Left ventricle myocardium inferior (tissue), 1 donor: ENCODE data around the gene SLC39A13. TPM values are rescaled to one million over a fixed set of nuclear protein-coding genes. Genes with fewer than 3 reads are reported as not detected.

Experiments used
- DNase-seq: peaks from one replicate; pipeline ENCODE4 v3.0.0-alpha.2; 2020
- H3K27ac ChIP-seq: fragments of 200-600 bp; replicated peaks from 2 replicates; pipeline ENCODE4 v1.8.0; 2021
- H3K27me3 ChIP-seq: fragments of 200-600 bp; 2 replicates; pipeline ENCODE4 v1.8.0; 2021; ENCODE audit warnings: low read depth
- H3K36me3 ChIP-seq: fragments of 200-600 bp; 2 replicates; pipeline ENCODE4 v1.8.0; 2021
- H3K4me1 ChIP-seq: fragments of 200-600 bp; 2 replicates; pipeline ENCODE4 v1.8.0; 2021
- H3K4me3 ChIP-seq: fragments of 200-600 bp; 2 replicates; pipeline ENCODE4 v1.8.0; 2021; ENCODE audit warnings: mild to moderate bottlenecking, moderate library complexity
- H3K9me3 ChIP-seq: fragments of 200-600 bp; replicated peaks from 2 replicates; pipeline ENCODE4 v1.8.0; 2021
- intact Hi-C: fragments of 100-400 bp; cut with micrococcal nuclease; formaldehyde crosslinking; loops from one replicate; pipeline ENCODE4 v1.11.0; 2022
- total RNA-seq: library from RNA; stranded (reverse); fragmentation: NEBNext Ultra II Directional; extraction: Animal tissue kit (Norgen Biotek cat#: 25700); gene quantifications from one replicate; pipeline ENCODE4 v1.2.1, GENCODE V29; 2021
- TF ChIP-seq, protein P1 (sequence below): fragments of 200-600 bp; IDR thresholded peaks from 2 replicates; pipeline ENCODE4 v1.8.0; 2021; ENCODE audit warnings: antibody characterized with exemption, mild to moderate bottlenecking, borderline replicate concordance
- donor health status: DM: no; HTN: yes; CAD: no; lungs with severe emphysema.

SLC39A13 gene
- total RNA-seq, 1 donor from 2014 or later: 36.5 TPM

DNA sequence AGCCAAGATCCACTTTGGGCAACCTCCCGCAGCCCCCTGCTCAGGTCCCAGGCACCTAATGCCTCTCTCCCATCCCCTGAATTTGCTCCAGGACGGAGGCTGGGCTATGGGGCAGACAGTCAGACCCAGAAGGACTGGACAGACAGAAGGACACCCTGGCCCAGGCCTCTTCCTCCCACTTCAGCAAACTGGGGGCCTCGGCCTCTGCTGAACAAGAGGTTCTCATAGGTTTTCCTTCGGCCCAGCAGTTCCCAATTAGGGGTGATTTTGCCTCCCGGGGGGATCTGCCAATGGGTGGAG, 33.7 kb upstream of the SLC39A13 start:
- H3K27me3 ChIP-seq: no peaks in the 10 kb centered on the region
- H3K36me3 ChIP-seq: no peaks in the 10 kb centered on the region
- no peak for DNase-seq
- H3K4me3 ChIP-seq: no peak overlapping the region
- intact Hi-C loops: no loop called here
- H3K27ac ChIP-seq: no peak overlapping the region
- H3K4me1 ChIP-seq: no peaks in the 10 kb centered on the region
- no peaks in the 10 kb centered on the region for H3K9me3 ChIP-seq
- TF ChIP-seq, protein P1, sequence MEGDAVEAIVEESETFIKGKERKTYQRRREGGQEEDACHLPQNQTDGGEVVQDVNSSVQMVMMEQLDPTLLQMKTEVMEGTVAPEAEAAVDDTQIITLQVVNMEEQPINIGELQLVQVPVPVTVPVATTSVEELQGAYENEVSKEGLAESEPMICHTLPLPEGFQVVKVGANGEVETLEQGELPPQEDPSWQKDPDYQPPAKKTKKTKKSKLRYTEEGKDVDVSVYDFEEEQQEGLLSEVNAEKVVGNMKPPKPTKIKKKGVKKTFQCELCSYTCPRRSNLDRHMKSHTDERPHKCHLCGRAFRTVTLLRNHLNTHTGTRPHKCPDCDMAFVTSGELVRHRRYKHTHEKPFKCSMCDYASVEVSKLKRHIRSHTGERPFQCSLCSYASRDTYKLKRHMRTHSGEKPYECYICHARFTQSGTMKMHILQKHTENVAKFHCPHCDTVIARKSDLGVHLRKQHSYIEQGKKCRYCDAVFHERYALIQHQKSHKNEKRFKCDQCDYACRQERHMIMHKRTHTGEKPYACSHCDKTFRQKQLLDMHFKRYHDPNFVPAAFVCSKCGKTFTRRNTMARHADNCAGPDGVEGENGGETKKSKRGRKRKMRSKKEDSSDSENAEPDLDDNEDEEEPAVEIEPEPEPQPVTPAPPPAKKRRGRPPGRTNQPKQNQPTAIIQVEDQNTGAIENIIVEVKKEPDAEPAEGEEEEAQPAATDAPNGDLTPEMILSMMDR: no peak

DNA sequence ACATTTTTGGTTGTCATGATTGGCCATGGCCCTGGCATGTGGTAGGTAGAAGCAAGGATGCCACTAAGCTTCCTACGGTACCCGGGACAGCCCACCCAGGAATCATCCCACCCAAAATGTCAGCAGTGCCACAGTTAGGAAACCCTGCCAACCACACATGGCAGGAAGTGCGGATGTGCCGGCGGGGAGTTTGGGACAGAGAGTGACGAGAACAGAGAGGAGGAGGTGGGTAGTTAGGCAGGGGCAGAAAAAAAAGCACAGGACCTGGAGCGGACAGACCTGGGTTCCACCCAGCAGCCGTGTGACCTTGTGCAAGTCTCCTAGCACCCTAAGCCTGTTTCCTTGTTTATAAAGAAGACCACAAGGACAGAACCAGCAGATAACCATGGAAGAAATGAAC, 33.4 kb upstream of the SLC39A13 start:
- no peaks in the 10 kb centered on the region for H3K9me3 ChIP-seq
- no peaks in the 10 kb centered on the region for H3K27me3 ChIP-seq
- no peak for DNase-seq
- no peak overlapping the region for H3K27ac ChIP-seq
- TF ChIP-seq, protein P1: no peak
- intact Hi-C loops: no loop called here
- no peaks in the 10 kb centered on the region for H3K4me1 ChIP-seq
- peak overlapping the region; percentile 45 for H3K4me3 ChIP-seq
- H3K36me3 ChIP-seq: no peaks in the 10 kb centered on the region

DNA sequence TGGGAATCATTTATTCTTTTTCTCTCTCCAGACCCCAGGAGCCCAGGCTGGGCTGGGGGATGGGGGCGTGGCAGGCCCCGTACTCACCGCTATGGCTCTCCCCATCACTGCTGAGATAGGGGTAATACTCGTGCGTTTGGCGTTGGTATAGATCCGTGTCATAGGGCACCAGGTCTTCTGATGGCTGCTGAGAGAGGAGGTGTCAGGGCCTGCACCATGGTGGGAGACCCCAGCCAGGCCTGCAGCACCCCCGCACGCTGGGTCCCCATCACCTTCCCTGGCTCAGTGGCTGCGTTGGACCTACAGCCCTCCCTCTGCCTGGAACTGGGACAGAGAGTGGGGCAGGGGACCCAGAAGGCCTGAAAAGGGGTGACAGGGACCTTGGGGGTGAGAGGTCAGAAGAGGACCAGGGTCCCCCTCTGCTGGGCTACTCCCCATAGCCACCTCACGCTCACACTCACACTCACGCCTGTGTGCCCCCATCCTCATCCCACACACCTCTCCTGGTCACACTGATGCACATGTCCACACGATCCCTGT, 32.8 kb upstream of the SLC39A13 start:
- Histone ChIP-seq H3K4me3 (peak overlapping the region; percentile 45), H3K9me3 (no peaks in the 10 kb centered on the region), H3K36me3 (no peaks in the 10 kb centered on the region), H3K4me1 (no peaks in the 10 kb centered on the region), H3K27me3 (no peaks in the 10 kb centered on the region), H3K27ac (no peak overlapping the region)
- DNase-seq: no peak
- intact Hi-C loops: no loop called here
- TF ChIP-seq, protein P1: no peak

DNA sequence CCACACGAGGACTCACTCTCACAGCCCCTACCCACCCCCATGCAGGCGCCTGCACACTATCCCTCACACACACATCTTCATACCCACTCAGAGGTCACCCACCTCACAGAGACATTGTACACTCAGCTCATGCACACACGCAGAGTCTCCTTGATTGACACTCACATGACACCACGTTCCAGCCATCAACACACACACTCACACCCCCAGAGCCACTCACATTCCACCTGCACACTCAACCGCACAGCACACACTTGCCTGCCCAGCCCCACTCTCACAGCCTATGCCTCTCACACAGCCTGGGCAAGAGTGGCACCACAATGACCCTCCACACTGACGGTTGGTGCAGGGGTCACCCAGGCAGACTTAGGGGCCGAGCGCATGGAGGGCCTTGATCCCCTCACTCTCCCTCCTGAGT, 32.3 kb upstream of the SLC39A13 start:
- Histone ChIP-seq H3K4me1 (no peaks in the 10 kb centered on the region), H3K36me3 (no peaks in the 10 kb centered on the region), H3K4me3 (peak overlapping the region; percentile 45), H3K27me3 (no peaks in the 10 kb centered on the region), H3K9me3 (no peaks in the 10 kb centered on the region), H3K27ac (no peak overlapping the region)
- intact Hi-C loops: no loop called here
- no peak for DNase-seq
- TF ChIP-seq, protein P1: no peak

DNA sequence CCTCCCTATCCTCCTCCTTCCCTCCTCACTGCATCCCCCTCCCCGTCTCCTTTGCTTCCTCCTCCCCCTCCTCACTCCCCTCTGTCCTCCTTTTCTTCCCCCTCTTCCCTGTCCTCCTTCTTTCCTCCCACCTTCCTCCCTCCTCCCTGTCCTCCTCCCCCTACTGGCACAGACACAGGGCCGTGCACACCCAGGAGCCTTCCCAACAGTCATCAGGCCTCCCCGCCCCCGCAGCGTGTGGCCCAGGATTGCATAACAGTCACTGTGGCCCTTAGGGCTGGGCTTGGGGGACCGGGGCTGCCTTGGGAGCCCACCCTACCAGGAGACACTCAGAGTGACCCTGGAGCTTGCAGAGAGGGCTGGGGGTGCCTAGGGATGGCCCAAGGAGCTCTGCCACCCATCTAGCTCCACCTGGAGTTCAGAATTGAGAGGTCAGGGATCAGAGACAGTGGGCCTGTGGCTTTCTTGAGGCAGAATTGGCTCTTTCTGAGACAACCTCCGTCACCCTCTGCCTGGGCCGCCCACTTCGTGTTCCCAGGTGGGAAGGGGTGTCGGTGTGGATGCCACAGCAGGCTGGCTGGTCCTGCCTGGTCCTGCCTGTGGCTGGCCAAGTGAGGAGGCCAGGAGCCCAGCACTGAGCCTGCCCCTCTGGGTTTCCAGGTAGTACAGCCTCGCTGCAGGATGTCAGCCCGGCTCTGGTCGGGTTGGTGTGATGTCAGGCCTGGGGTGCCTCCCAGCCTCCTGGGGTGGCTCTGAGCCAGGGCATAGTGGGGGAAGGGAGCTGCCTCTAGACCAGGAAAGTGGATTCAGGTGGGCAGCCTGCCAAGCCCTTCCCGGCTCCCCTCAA, 31.6 kb upstream of the SLC39A13 start:
- H3K4me3 ChIP-seq: peak overlapping the region; percentile 45
- intact Hi-C loops: no loop called here
- TF ChIP-seq, protein P1: no peak
- peak; percentile 53 for DNase-seq
- H3K4me1 ChIP-seq: no peaks in the 10 kb centered on the region
- peak overlapping the region; percentile 54 for H3K27ac ChIP-seq
- H3K9me3 ChIP-seq: no peaks in the 10 kb centered on the region
- H3K27me3 ChIP-seq: no peaks in the 10 kb centered on the region
- H3K36me3 ChIP-seq: no peaks in the 10 kb centered on the region
